ENCODE results near the gene ENO3. TPM values are rescaled to one million over a fixed set of nuclear protein-coding genes. Genes with fewer than 3 reads are reported as not detected.

Gene ENO3
- total RNA-seq, 1 experiment from 2014 or later, result 12.3 TPM

Other genes starting within 250 kb of the ENO3 start
- 23.5 and 29.5 TPM in 2 replicates for gene PELP1, start 247.0 kb upstream of the ENO3 start, total RNA-seq (2014; rRNA removed; shearing (Covaris generic))
- gene ARRB2, start 240.5 kb upstream of the ENO3 start, total RNA-seq (2014; rRNA removed; shearing (Covaris generic)), result 6.7 and 12.3 TPM in 2 replicates
- gene MED11, start 219.7 kb upstream of the ENO3 start, total RNA-seq (2014; rRNA removed; shearing (Covaris generic)), result 29.9 and 33.3 TPM in 2 replicates
- gene ZMYND15, start 211.3 kb upstream of the ENO3 start, total RNA-seq (2014; rRNA removed; shearing (Covaris generic)), result 0.07 and 0.21 TPM in 2 replicates
- 5.1 and 8.1 TPM in 2 replicates for gene CXCL16, start 211.2 kb upstream of the ENO3 start, total RNA-seq (2014; rRNA removed; shearing (Covaris generic))
- not detected in 2 replicates for gene TM4SF5, start 179.2 kb upstream of the ENO3 start, total RNA-seq (2014; rRNA removed; shearing (Covaris generic))
- not detected in 2 replicates for gene VMO1, start 164.8 kb upstream of the ENO3 start, total RNA-seq (2014; rRNA removed; shearing (Covaris generic))
- gene GLTPD2, start 162.2 kb upstream of the ENO3 start, total RNA-seq (2014; rRNA removed; shearing (Covaris generic)), result not detected in 2 replicates
- gene PSMB6, start 155.0 kb upstream of the ENO3 start, total RNA-seq (2014; rRNA removed; shearing (Covaris generic)), result 351 and 425 TPM in 2 replicates
- gene PLD2, start 144.0 kb upstream of the ENO3 start, total RNA-seq (2014; rRNA removed; shearing (Covaris generic)), result 17.6 and 18.0 TPM in 2 replicates
- 31.4 and 31.6 TPM in 2 replicates for gene MINK1, start 117.8 kb upstream of the ENO3 start, total RNA-seq (2014; rRNA removed; shearing (Covaris generic))
- gene C17orf107, start 51.6 kb upstream of the ENO3 start, total RNA-seq (2014; rRNA removed; shearing (Covaris generic)), result 0.07 and 0.48 TPM in 2 replicates
- not detected in 2 replicates for gene CHRNE, start 48.0 kb upstream of the ENO3 start, total RNA-seq (2014; rRNA removed; shearing (Covaris generic))
- gene GP1BA, start 18.8 kb upstream of the ENO3 start, total RNA-seq (2014; rRNA removed; shearing (Covaris generic)), result 0.17 TPM in 1 of 2 replicates, not detected in the other
- 80.8 and 82.6 TPM in 2 replicates for gene SLC25A11, start 11.1 kb upstream of the ENO3 start, total RNA-seq (2014; rRNA removed; shearing (Covaris generic))
- 48.2 and 49.2 TPM in 2 replicates for gene RNF167, start 10.9 kb upstream of the ENO3 start, total RNA-seq (2014; rRNA removed; shearing (Covaris generic))
- 1,113 and 1,180 TPM in 2 replicates for gene PFN1, start 2.6 kb upstream of the ENO3 start, total RNA-seq (2014; rRNA removed; shearing (Covaris generic))
- gene SPAG7, start 16.7 kb downstream of the ENO3 start, total RNA-seq (2014; rRNA removed; shearing (Covaris generic)), result 74.4 and 90.6 TPM in 2 replicates
- 2.4 and 7.1 TPM in 2 replicates for gene CAMTA2, start 36.6 kb downstream of the ENO3 start, total RNA-seq (2014; rRNA removed; shearing (Covaris generic))
- gene INCA1, start 46.4 kb downstream of the ENO3 start, total RNA-seq (2014; rRNA removed; shearing (Covaris generic)), result 0.88 and 1.5 TPM in 2 replicates
- 123 and 125 TPM in 2 replicates for gene KIF1C, start 46.8 kb downstream of the ENO3 start, total RNA-seq (2014; rRNA removed; shearing (Covaris generic))
- gene SLC52A1, start 84.3 kb downstream of the ENO3 start, total RNA-seq (2014; rRNA removed; shearing (Covaris generic)), result 0.05 and 0.16 TPM in 2 replicates
- gene ZFP3, start 127.3 kb downstream of the ENO3 start, total RNA-seq (2014; rRNA removed; shearing (Covaris generic)), result 0.72 and 1.1 TPM in 2 replicates
- not detected in 2 replicates for gene ZNF232, start 160.8 kb downstream of the ENO3 start, total RNA-seq (2014; rRNA removed; shearing (Covaris generic))
- gene USP6, start 164.9 kb downstream of the ENO3 start, total RNA-seq (2014; rRNA removed; shearing (Covaris generic)), result 0.07 TPM in 1 of 2 replicates, not detected in the other
- gene ZNF594, start 240.7 kb downstream of the ENO3 start, total RNA-seq (2014; rRNA removed; shearing (Covaris generic)), result 16.1 and 20.9 TPM in 2 replicates

Data from A172 (cell line).